Upper lobe of left lung (tissue), 4 donors: Measurements from ENCODE around the gene SRP68.

Experiments used
- CTCF ChIP-seq, 6 experiments: fragments of 450-650 bp in 4 of 6; fragments of 200-600 bp in 2 of 6; sonication (generic) in 2 of 6; IDR thresholded peaks; one replicate each; pipeline ENCODE4 v1.5.1; 2016 to 2019; ENCODE audit warnings: antibody characterized with exemption in 6 of 6
- POLR2A ChIP-seq, 4 donors: fragments of 450-650 bp; IDR thresholded peaks; one replicate each; pipeline ENCODE4 v1.5.1; 2016 to 2017; ENCODE audit warnings: antibody characterized with exemption in 4 of 4, mild to moderate bottlenecking in 2 of 4
- POLR2AphosphoS5 ChIP-seq, 2 donors: sonication (generic); formaldehyde crosslinking; IDR thresholded peaks; one replicate each; pipeline ENCODE4 v1.5.1; 2017; ENCODE audit warnings: antibody characterized with exemption in 2 of 2

GRCh38 chr17:76119409-76120371 is 47.4 kb upstream of the SRP68 start:
- TF ChIP-seq POLR2A (IDR thresholded peaks at IDR 0.05): no peak
- TF ChIP-seq CTCF (IDR thresholded peaks at IDR 0.05): no peak
- no peak for TF ChIP-seq POLR2AphosphoS5 (IDR thresholded peaks at IDR 0.05)
